Measurements from ENCODE around the gene PLXNA4.
"Not testable (repeated sequence)": the region's sequence is repeated elsewhere in the genome, so short reads cannot be mapped to it uniquely, and the experiment has no call there.

The PLXNA4 gene

GRCh38 chr7:132185150-132185549 is 391.1 kb downstream of the PLXNA4 start:
- no peak for DNase-seq (ENCODE audit: low read depth in 1 of 2, low spot score in 1 of 2)

DNA sequence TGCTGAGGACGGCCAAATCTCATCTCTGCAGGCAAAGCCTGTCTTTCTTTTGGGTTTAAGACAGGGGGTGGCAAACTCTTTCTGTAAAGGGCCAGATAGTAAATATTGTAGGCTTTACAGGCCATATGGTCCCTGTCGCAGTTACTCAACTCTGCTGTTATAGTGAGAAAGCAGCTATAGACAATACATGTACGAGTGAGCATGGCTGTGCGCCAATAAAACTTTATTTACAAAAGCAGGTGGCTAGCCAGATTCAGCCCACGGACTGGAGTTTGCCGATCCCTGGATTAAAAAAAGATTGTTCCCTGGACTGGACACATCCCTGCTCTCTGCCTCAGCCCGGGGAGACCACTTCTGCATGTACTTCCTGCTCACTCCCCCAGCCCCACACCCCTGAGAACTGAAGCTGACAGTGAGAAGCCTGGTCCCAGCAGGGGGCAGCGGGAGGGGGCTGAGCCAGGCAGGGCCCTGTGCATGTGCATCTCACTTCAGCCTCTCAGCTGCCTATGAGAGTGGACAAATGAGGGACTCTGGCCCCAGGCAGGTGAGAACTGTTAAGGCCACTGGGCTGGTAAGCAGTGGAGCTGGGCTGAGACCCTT is 392.4 kb downstream of the PLXNA4 start:
- DNase-seq (ENCODE audit: low read depth in 1 of 2, low spot score in 1 of 2), result no peak

DNA sequence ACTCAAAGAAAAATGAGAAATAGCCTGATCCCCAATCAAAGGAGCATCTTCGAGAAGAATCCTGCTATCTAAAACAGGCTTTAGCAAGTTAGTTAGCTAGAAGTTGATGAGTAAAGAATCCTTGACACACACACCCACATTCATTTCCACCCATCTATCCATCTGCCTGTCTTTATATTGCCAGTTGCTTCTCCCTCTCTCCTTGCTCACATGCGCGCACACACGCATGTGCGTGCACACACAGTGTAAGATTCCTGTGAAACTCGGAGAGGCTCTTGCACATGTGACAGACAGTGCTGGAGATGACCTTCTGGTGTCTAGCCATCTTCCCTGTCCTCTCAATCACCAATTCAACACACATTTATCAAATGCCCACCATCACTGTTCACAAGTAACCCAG is 393.3 kb downstream of the PLXNA4 start:
- DNase-seq (ENCODE audit: low read depth in 1 of 2, low spot score in 1 of 2), result no peak

DNA sequence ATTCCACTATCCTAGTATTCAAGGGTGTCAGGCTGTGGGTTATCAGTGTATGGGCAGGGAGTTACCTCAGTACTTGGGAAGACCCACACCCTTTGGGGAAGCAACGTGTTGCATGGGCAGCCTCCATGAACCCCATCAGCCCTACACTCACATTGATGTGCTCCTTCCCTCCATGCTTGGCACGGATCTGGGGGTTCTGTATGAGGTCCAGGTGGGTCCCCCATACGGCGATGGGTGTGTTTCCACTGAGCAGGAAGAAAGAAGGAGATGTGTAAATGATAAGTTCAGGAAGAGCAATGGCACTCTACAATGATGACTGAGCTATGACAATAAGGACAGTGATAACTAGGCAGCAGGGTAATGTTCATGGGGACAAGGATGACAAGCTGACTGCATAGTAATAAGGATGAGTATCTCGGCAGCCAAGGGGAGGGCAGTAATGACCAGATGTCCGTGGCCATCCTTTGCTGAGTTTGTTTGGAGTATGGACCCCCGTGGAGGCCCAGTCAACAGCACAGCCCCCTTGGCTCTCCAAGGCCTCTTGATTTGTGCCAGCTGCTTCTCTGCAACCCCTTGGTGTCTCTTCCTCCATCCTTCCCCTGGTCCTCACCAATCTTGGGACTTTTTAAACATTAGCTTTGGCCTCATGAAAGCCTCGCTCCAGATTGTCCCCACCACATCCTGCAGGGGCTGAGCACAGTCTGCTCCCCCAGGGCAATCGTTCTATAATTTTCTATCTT is 394.2 kb downstream of the PLXNA4 start:
- DNase-seq (ENCODE audit: low read depth in 1 of 2, low spot score in 1 of 2), result no peak

DNA sequence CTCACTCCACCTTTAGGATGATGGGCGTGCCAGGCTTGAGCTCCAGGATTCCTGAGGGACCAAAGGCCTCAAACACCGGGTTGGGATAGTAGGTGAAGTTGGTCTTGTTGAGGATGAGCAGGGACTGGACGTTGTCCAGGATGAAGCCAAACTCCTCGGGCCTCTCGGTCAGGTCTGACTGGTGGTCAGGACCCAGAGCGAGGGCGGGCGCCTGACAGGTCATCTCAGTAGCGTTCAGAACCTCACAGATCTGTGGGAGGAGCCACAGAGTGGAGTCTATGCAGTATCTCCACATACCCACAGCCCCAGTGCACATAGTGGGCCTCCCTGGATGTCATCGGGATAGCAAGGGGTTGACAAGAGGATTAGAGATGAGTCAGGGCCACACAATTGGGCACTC is 394.9 kb downstream of the PLXNA4 start:
- DNase-seq (ENCODE audit: low read depth in 1 of 2, low spot score in 1 of 2), result no peak

GRCh38 chr7:132180481-132180880 is 395.8 kb downstream of the PLXNA4 start:
- DNase-seq (ENCODE audit: low read depth in 1 of 2, low spot score in 1 of 2), result no peak

DNA sequence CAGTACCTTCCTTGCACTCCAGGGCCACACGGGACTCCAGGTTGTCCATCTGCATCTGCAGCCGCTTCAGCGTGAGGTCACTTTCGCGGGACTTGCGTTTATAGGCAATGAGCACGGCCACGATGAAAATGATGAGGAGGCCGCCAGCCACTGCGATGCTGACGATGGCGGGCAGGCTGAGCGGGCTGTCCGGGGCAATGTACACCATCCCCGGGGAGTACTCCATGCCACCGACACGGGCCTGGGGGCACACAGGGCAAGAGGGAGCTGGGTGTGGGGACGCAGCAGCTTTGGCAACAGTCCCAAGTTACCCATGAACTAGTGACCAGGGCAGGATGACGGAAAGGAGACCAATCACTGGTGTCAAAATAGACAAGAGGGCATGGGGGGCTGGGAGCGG is 396.6 kb downstream of the PLXNA4 start:
- no peak for DNase-seq (ENCODE audit: low read depth in 1 of 2, low spot score in 1 of 2)

GRCh38 chr7:132179080-132179430 is 397.2 kb downstream of the PLXNA4 start:
- no peak for DNase-seq (ENCODE audit: low read depth in 1 of 2, low spot score in 1 of 2)

DNA sequence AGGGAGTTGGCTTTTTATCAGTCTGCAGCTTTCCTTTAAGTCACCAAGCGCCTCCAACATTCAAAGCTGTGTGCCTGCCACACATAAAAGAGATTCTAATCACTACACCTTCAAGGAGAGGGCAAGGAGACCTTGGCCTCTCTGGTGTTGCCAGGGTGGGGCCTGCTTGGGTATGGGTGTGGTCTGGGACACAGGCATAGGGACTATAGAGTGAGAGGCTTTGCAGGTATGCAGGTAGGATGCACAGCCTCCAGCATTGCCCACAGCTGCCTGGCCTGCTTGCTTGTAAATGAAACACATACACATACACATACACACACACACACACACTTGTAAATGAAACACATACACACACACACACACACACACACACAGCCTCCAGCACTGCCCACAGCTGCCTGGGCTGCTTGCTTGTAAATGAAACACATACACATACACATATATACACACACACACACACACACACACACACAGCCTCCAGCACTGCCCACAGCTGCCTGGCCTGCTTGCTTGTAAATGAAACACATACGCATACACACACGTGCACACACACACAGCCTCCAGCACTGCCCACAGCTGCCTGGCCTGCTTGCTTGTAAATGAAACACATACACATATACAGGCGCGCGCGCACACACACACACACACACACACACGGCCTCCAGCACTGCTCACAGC is 397.7 kb downstream of the PLXNA4 start:
- not testable (repeated sequence) for DNase-seq (ENCODE audit: low read depth in 1 of 2, low spot score in 1 of 2)

DNA sequence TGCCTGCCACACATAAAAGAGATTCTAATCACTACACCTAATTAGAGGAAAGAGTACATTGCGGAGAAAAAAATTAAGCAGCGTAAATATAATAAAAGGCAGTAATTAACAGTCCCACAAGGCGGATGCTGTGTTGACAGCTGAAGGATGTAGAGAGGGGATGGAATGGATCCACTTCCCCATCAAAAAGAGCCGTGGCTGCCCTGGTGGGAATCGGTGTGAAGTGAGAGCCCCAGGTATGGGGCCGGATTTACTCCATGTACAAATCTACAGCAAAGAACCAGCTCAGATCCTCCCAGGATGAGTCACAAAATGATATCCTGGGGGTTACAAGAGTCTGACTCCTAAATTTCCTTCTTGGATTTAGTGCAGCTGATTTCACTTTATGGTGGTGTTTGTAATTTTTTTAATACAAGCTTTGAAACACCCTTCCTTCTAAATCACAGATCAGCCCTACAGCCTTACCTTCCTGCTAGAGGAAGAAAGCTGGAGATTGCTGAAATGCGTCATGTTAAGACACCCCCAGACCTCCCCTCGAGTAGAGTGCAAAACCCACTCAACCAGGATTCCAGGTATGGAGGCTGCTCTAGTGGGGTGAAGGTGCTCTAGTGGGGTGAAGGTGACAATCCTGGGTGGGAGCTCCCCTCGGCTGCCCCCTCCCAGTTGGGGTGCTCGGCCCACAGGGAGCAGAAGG is 398.4 kb downstream of the PLXNA4 start:
- no peak for DNase-seq (ENCODE audit: low read depth in 1 of 2, low spot score in 1 of 2)

GRCh38 chr7:132176719-132177118 is 399.6 kb downstream of the PLXNA4 start:
- no peak for DNase-seq (ENCODE audit: low read depth in 1 of 2, low spot score in 1 of 2)

DNA sequence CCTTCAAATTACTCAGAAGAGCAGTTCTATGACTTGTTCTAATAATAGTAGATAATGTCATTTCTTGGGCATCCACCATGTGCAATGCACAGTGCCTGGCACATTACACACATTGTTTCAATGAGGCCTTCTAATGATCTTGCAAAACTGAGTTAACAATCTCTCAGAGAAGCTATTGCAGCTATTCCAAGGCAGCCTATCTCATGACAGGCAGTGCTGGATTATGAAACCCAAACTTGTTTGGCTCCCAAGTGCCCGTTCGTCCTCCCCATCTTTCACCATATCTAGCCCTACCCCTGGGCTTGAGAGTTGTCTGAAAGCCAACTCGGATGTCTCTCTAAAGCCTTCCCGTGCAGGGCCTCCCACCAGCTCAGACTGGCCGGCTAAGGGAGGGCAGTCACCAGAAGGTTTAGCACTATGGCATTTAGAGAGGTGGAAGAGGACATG is 405.1 kb downstream of the PLXNA4 start:
- no peak for DNase-seq (ENCODE audit: low read depth in 1 of 2, low spot score in 1 of 2)

GRCh38 chr7:132169730-132170129 is 406.5 kb downstream of the PLXNA4 start:
- no peak for DNase-seq (ENCODE audit: low read depth in 1 of 2, low spot score in 1 of 2)

GRCh38 chr7:132168239-132168638 is 408.0 kb downstream of the PLXNA4 start:
- no peak for DNase-seq (ENCODE audit: low read depth in 1 of 2, low spot score in 1 of 2)

DNA sequence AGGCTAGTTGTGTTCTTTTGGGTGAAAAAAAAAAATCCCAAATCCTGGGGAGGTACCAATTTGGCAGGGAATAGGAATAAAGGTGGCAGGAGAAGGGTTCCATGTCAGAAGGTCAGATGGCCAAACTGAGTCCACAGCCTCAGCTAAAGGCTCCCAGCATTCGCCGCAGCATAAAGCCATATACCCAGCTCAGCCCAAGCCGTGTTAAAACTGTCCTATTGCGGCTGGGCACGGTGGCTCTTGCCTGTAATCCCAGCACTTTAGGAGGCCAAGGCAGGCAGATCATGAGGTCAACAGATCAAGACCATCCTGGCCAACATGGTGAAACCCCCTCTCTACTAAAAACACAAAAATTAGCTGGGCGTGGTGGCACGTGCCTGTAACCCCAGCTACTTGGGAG is 410.6 kb downstream of the PLXNA4 start:
- not testable (repeated sequence) for DNase-seq (ENCODE audit: low read depth in 1 of 2, low spot score in 1 of 2)

GRCh38 chr7:132164558-132165125 is 411.6 kb downstream of the PLXNA4 start:
- no peak for DNase-seq (ENCODE audit: low read depth in 1 of 2, low spot score in 1 of 2)

GRCh38 chr7:132162556-132163144 is 413.6 kb downstream of the PLXNA4 start:
- no peak for DNase-seq (ENCODE audit: low read depth in 1 of 2, low spot score in 1 of 2)

GRCh38 chr7:132161976-132162375 is 414.3 kb downstream of the PLXNA4 start:
- no peak for DNase-seq (ENCODE audit: low read depth in 1 of 2, low spot score in 1 of 2)

DNA sequence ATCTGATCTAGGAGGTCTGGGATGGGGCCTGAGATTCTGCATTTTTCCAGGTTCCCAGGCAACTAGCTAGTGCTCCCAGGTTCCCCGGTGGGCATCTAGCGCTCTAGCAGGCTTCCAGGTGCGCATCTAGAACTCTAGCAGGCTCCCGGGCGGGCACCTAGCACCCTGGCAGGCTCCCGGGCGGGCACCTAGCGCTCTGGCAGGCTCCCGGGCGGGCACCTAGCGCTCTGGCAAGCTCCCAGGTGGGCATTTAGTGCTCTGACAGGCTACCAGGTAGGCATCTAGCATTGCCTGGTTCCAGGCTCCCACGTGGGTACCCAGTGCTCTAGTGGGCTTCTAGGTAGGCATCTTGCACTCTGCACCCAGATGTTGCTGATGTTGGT is 414.7 kb downstream of the PLXNA4 start:
- no peak for DNase-seq (ENCODE audit: low read depth in 1 of 2, low spot score in 1 of 2)

GRCh38 chr7:132160611-132161532 is 415.4 kb downstream of the PLXNA4 start:
- no peak for DNase-seq (ENCODE audit: low read depth in 1 of 2, low spot score in 1 of 2)
